ENCODE results near the gene RARB.

RARB gene

GRCh38 chr3:25460751-25461150 lies 32.7 kb downstream of the RARB start:
- no peak overlapping the region for H3K27ac ChIP-seq

GRCh38 chr3:25461946-25462345 lies 33.9 kb downstream of the RARB start:
- no peak overlapping the region for H3K27ac ChIP-seq
- TF ChIP-seq, protein P1, sequence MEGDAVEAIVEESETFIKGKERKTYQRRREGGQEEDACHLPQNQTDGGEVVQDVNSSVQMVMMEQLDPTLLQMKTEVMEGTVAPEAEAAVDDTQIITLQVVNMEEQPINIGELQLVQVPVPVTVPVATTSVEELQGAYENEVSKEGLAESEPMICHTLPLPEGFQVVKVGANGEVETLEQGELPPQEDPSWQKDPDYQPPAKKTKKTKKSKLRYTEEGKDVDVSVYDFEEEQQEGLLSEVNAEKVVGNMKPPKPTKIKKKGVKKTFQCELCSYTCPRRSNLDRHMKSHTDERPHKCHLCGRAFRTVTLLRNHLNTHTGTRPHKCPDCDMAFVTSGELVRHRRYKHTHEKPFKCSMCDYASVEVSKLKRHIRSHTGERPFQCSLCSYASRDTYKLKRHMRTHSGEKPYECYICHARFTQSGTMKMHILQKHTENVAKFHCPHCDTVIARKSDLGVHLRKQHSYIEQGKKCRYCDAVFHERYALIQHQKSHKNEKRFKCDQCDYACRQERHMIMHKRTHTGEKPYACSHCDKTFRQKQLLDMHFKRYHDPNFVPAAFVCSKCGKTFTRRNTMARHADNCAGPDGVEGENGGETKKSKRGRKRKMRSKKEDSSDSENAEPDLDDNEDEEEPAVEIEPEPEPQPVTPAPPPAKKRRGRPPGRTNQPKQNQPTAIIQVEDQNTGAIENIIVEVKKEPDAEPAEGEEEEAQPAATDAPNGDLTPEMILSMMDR (IDR thresholded peaks at IDR 0.05) = no peak
- no peak for TF ChIP-seq ZFX (IDR thresholded peaks at IDR 0.05; ENCODE audit: borderline replicate concordance)

More at GRCh38 chr3:25460751-25461150, 32.7 kb downstream of the RARB start:
- TF ChIP-seq ZFX (IDR thresholded peaks at IDR 0.05; ENCODE audit: borderline replicate concordance) = no peak
- TF ChIP-seq, protein P1 (IDR thresholded peaks at IDR 0.05) = no peak

DNA sequence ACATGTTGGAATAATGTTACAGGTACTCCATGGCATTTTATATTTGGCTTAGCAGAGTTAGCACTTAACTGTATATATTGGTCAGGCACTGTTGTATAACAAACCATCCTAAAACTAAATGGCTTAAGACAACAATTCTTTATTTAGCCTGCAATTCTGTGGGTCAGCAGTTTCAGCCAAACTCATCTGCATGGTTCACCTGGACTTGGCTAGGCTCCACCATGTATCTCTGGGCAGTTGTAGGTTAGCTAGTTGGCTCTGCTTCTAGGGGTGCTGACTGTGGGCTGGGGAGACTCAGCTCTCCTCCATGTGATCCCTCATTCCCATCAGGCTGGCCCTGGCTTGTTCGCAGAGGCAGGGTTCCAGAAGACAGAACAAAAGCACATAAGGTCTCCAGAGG lies 34.4 kb downstream of the RARB start:
- H3K27ac ChIP-seq = no peak overlapping the region
- TF ChIP-seq ZFX (IDR thresholded peaks at IDR 0.05; ENCODE audit: borderline replicate concordance) = no peak
- TF ChIP-seq, protein P1 (IDR thresholded peaks at IDR 0.05) = no peak

DNA sequence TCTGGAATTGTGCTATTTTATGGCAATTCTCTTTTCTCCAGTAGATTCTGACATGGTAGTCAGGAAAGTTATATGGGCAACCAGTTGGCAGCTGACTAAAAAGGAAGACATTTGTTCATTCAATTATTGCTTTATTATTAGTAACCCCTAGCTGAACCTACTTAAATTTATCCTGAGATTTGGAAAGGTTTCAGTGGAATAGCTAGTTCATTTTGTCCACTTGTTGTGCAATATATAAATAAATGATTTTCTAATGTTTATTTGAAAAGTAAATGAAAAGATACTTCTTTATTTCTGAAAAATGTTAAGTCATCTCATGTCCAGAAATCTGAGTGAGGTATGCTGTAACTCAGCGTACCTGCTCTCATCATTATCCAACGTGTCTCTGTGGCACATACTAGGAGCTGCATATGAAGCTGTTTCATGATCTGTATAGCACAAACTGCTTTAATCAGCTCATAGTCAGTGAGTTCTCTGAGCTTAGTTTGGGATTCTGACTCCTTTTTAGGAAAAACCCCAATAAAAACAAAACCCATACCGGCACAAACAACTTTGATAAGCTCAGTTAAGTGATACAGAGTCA lies 35.9 kb downstream of the RARB start:
- no peak overlapping the region for H3K27ac ChIP-seq
- TF ChIP-seq, protein P1 (IDR thresholded peaks at IDR 0.05) = no peak
- TF ChIP-seq ZFX (IDR thresholded peaks at IDR 0.05; ENCODE audit: borderline replicate concordance) = no peak

DNA sequence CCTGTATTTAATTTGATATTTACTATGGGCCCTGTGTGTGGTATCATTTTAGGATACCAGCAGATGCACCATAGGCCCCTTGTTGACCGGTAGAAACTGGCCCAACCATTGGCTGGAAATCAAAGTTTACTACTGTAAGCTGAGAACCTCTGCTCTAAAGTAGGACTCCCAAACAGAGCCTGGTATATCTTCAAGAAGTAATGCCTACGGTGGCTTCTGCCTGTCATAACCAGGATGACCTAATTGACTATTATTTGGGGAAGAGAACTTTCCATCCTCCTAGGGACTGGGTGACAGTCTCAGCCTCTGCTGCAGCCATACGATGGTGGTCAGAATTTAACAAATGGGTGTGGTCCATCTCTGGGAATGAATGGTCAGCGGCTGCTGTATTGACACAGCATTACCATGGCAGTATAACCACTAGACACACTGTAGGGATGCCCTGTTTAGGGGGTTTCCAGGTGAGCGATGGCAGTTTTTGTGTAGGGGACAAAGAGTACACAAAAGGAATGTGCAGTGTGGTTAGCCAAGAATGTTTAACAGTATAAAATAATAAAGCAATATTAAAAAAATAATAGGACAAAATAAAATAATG lies 37.3 kb downstream of the RARB start:
- TF ChIP-seq, protein P1 (IDR thresholded peaks at IDR 0.05) = no peak
- no peak for TF ChIP-seq ZFX (IDR thresholded peaks at IDR 0.05; ENCODE audit: borderline replicate concordance)
- H3K27ac ChIP-seq = no peak overlapping the region

GRCh38 chr3:25468866-25469319 lies 40.8 kb downstream of the RARB start:
- no peak overlapping the region for H3K27ac ChIP-seq
- TF ChIP-seq, protein P1 (IDR thresholded peaks at IDR 0.05) = no peak
- TF ChIP-seq ZFX (IDR thresholded peaks at IDR 0.05; ENCODE audit: borderline replicate concordance) = no peak

- TF ChIP-seq ZFX (IDR thresholded peaks at IDR 0.05; ENCODE audit: borderline replicate concordance) = no peak
- TF ChIP-seq, protein P1 (IDR thresholded peaks at IDR 0.05) = no peak
- no peak overlapping the region for H3K27ac ChIP-seq
Measured at GRCh38 chr3:25469558-25469957, 41.5 kb downstream of the RARB start.

Data from 22Rv1 (cell line).